Measurements from ENCODE around the gene LIMS3. TPM values are rescaled to one million over a fixed set of nuclear protein-coding genes. Genes with fewer than 3 reads are reported as not detected.

LIMS3 gene
- polyA plus RNA-seq, 1 experiment, result 3.3 TPM

Other genes starting within 250 kb of the LIMS3 start
- 4.8 and 8.3 TPM in 2 replicates for gene RGPD5, start 104.4 kb upstream of the LIMS3 start, polyA plus RNA-seq (2011; rRNA removed)
- gene MALL, start 217.1 kb downstream of the LIMS3 start, polyA plus RNA-seq (2011; rRNA removed), result 0.48 and 0.63 TPM in 2 replicates